ENCODE results near the gene RNF10.

Gene RNF10

DNA sequence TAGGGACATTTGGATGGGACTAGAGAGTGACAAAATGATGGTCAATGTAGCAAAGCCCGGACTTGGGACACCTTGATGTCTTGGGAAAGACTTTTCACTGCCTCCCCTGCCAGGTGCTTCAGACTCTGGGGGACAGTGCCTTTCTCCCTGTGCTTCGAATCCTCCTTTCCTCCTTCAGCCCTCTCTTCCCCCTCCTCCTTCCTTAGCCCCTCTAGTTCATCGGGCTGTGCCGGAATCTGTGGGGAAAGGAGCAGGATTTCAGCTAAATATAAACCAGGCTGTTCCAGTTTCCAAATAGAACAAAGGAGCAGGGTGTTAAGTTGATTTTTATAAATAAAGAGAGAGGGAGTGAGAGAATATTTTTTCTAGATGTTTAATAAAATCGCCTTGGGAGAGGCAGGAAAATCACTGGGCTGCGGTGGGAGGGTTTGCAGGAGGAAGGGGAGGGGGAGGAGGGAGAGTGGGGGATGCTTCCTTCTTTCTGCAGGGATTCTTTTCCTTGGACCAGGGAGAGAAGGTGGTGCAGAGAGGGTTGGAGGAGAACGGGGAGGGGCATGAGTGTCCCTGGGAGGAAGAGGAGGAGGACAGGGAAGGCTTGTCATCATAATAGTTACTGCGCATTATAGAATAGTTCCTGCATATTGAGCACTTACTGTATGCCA is 84.9 kb downstream of the RNF10 start:
- DNase-seq: no peak

GRCh38 chr12:120620624-120621023 is 86.5 kb downstream of the RNF10 start:
- no peak for DNase-seq

DNA sequence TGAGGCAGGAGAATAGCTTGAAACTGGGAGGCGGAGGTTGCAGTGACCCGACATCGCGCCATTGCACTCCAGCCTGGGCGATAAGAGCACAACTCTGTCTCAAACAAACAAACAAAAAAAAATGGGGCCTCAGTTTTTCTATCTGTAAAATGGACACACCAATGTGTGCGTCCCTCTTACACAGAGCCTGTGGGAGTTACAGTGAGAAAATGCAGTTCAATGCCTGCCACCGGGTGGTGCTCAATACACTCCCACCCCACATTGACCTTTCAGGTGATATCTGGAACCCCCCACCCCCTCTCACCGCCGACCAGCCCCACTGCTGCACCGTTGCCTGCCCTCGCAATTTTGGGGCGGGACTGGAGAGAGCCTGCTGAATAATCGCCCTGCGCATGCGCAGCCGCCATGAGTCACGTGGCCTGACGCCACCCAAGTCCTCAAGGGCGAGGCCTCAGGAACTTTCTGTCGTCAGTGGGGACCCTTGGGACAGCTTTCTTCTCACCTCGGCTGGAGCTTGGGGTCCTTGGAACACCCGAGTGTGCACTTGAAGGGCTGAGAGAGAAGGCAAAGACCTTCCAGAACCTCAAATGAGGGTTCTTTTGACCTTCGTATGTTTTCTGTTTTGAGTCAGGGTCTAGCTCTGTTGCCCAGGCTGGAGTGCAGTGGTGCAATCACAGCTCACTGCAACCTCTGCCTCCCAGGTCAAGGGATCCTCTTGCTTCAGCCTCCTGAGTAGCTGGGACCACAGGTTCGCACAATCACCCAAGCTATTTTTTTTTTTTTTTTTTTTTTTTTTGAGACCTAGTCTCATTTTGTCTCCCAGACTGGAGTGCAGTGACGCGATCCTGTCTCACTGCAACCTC is 91.6 kb downstream of the RNF10 start:
- DNase-seq: no peak
